Breast epithelium (tissue), 4 donors: ENCODE results near the gene SH2D2A. TPM values are rescaled to one million over a fixed set of nuclear protein-coding genes. Genes with fewer than 3 reads are reported as not detected.

Source experiments
- DNase-seq, 2 donors: peaks; one replicate each; pipeline ENCODE4 v3.0.0-alpha.2; 2019; ENCODE audit warnings: low spot score in 2 of 2
- H3K27ac ChIP-seq, 2 donors: fragments of 200-600 bp; sonication (generic) in 1 of 2; one replicate each; pipeline ENCODE4 v1.5.1; 2016 to 2019; ENCODE audit warnings: mild to moderate bottlenecking in 1 of 2
- H3K27me3 ChIP-seq, 2 donors: fragments of 200-600 bp; sonication (generic) in 1 of 2; one replicate each; pipeline versions ENCODE4 v1.5.1 to v1.6.0; 2017 to 2019; ENCODE audit warnings: control low read depth in 1 of 2, mild to moderate bottlenecking in 1 of 2
- H3K36me3 ChIP-seq: fragments of 200-600 bp; one replicate; pipeline ENCODE4 v1.5.1; 2019
- H3K4me1 ChIP-seq, 2 donors: fragments of 200-600 bp; sonication (generic); one replicate each; pipeline ENCODE4 v1.5.1; 2016 to 2019; ENCODE audit warnings: control low read depth in 1 of 2
- H3K4me3 ChIP-seq, 3 donors: fragments of 200-600 bp; sonication (generic); 1 replicate in 2 of 3; 2 replicates in 1 of 3; pipeline ENCODE4 v1.5.1; 2016 to 2019; ENCODE audit warnings: mild to moderate bottlenecking in 3 of 3, moderate library complexity in 2 of 3
- H3K9me3 ChIP-seq, 2 donors: fragments of 200-600 bp; sonication (generic) in 1 of 2; one replicate each; pipeline ENCODE4 v1.5.1; 2016 to 2019; ENCODE audit warnings: control low read depth in 1 of 2
- CTCF ChIP-seq, 3 donors: fragments of 450-650 bp; IDR thresholded peaks; one replicate each; pipeline ENCODE4 v1.5.1; 2016 to 2017; ENCODE audit warnings: antibody characterized with exemption in 3 of 3, mild to moderate bottlenecking in 3 of 3, moderate library complexity in 3 of 3
- POLR2A ChIP-seq: fragments of 450-650 bp; IDR thresholded peaks from one replicate; pipeline ENCODE4 v1.6.1; 2016; ENCODE audit warnings: antibody characterized with exemption, mild to moderate bottlenecking, moderate library complexity
- POLR2AphosphoS5 ChIP-seq, 3 donors: sonication (generic); formaldehyde crosslinking; IDR thresholded peaks; one replicate each; pipeline ENCODE4 v1.6.1; 2017; ENCODE audit warnings: antibody characterized with exemption in 3 of 3
- intact Hi-C: fragments of 100-400 bp; cut with DNase I; formaldehyde crosslinking; loops from one replicate; pipeline ENCODE4 v1.15.1; 2023; ENCODE audit warnings: low total_unique reads
- total RNA-seq, 3 donors: library from RNA; depleted of rRNA; stranded (reverse); fragments of >200 nt; gene quantifications; one replicate each; pipeline ENCODE4 v1.1.0, GENCODE V29; 2016

The SH2D2A gene
- total RNA-seq, 3 donors from 2014 or later: 4.6 to 5.4 TPM; not detected in 1

GRCh38 chr1:156823210-156823790 is 6.7 kb upstream of the SH2D2A start:
- no peak for TF ChIP-seq POLR2A
- no peak for TF ChIP-seq POLR2AphosphoS5 (IDR thresholded peaks at IDR 0.05)
- TF ChIP-seq CTCF (IDR thresholded peaks at IDR 0.05): no peak
- intact Hi-C loops: no loop called here
- H3K4me1 ChIP-seq: no peaks in the 10 kb centered on the region
- DNase-seq: no peak
- no peaks in the 10 kb centered on the region for H3K27me3 ChIP-seq
- no peak overlapping the region for H3K4me3 ChIP-seq
- no peak overlapping the region for H3K27ac ChIP-seq
- H3K9me3 ChIP-seq: no peaks in the 10 kb centered on the region
- no peaks in the 10 kb centered on the region for H3K36me3 ChIP-seq

- Histone ChIP-seq H3K4me1 (no peaks in the 10 kb centered on the region), H3K36me3 (no peaks in the 10 kb centered on the region), H3K27ac (no peak overlapping the region), H3K4me3 (no peak overlapping the region), H3K9me3 (no peaks in the 10 kb centered on the region), H3K27me3 (no peaks in the 10 kb centered on the region)
- no peak for TF ChIP-seq POLR2A
- TF ChIP-seq CTCF (IDR thresholded peaks at IDR 0.05): no peak
- TF ChIP-seq POLR2AphosphoS5 (IDR thresholded peaks at IDR 0.05): no peak
- no peak for DNase-seq
- intact Hi-C loops: no loop called here
Measured at GRCh38 chr1:156822680-156823079, 6.0 kb upstream of the SH2D2A start.

- intact Hi-C loops: no loop called here
- no peaks in the 10 kb centered on the region for H3K36me3 ChIP-seq
- DNase-seq: no peak
- no peaks in the 10 kb centered on the region for H3K27me3 ChIP-seq
- no peaks in the 10 kb centered on the region for H3K9me3 ChIP-seq
- TF ChIP-seq CTCF (IDR thresholded peaks at IDR 0.05) (no peak), POLR2A (no peak), POLR2AphosphoS5 (IDR thresholded peaks at IDR 0.05) (no peak)
- H3K4me3 ChIP-seq: no peak overlapping the region
- no peaks in the 10 kb centered on the region for H3K4me1 ChIP-seq
- H3K27ac ChIP-seq: no peak overlapping the region
Measured at GRCh38 chr1:156821801-156822200, 5.2 kb upstream of the SH2D2A start.

DNA sequence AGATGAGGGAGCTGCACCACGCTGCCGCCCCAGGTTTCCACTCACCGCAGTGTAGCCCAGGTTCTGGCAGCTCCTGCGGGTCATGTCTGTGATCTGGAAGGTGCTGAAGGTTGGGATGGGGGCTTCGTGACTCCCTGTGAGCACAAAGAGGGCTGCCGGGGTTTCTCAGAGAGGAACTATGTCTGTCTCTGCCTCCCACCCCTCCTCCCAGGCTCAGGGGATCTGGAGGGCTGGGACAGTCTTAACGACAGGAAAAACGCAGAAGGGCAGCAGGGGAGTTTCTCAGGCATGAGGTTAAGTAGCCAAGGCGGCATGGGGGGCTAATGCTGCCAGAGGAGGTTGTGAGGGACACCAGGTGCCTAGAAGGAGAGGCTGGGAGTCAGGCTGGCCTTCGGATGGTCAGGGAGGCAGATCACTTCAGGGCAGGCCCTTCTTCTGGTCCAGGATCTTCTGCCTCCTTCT is 656 bp downstream of the SH2D2A start:
- Histone ChIP-seq H3K27ac (peak overlapping the region; percentile 41 to 88), H3K36me3 (no peaks in the 10 kb centered on the region), H3K27me3 (no peaks in the 10 kb centered on the region), H3K9me3 (no peaks in the 10 kb centered on the region), H3K4me3 (peak overlapping the region in 2 of 3 donors; percentile 19 to 61), H3K4me1 (no peaks in the 10 kb centered on the region)
- no peak for DNase-seq
- intact Hi-C loops: no loop called here
- TF ChIP-seq POLR2A (no peak), POLR2AphosphoS5 (IDR thresholded peaks at IDR 0.05) (no peak), CTCF (IDR thresholded peaks at IDR 0.05) (no peak)

DNA sequence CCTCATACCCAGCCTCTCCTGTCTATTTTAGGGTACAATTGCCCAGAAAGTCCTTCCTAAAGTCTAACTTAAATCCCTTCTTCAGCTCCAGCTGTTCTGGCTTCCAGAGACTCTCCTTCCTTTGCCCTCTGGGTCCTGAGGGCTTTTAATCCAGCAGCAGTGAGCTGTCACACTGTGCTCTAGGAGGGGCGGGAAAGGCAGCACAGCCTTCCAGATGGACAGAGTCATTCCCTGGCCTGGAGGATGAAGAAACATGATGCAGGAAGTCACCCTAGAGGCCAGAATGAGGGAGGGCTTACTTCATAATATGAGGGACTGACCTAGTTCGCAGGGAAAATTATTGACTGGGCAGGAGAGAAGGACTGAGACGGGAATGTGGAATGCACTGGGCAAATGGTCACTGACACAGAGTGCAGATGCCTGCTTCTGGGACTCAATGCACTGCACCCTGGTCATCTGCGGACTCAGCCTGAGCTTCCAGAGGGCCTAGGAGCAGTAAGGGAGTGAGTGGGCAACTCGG is 1.3 kb downstream of the SH2D2A start:
- TF ChIP-seq POLR2AphosphoS5 (IDR thresholded peaks at IDR 0.05) (peak in 2 of 3 donors; percentile 14 to 18), CTCF (IDR thresholded peaks at IDR 0.05) (no peak)
- Histone ChIP-seq H3K9me3 (no peaks in the 10 kb centered on the region), H3K4me1 (no peaks in the 10 kb centered on the region), H3K27ac (peak overlapping the region; percentile 41 to 88), H3K36me3 (no peaks in the 10 kb centered on the region), H3K4me3 (peak overlapping the region in 2 of 3 donors; percentile 19 to 61), H3K27me3 (no peaks in the 10 kb centered on the region)
- intact Hi-C loops: no loop called here
- DNase-seq: no peak
